Progenitor cell of endocrine pancreas (in vitro differentiated cells): ENCODE results near the gene MLEC. TPM values are rescaled to one million over a fixed set of nuclear protein-coding genes. Genes with fewer than 3 reads are reported as not detected.

Source experiments
- DNase-seq: peaks from one replicate; pipeline ENCODE4 v3.0.0; 2021; ENCODE audit warnings: low spot score; ENCODE audit not compliant: unreplicated experiment
- H3K27ac Mint-ChIP-seq: 2 replicates; pipeline ENCODE4 v1.8.0; 2021; ENCODE audit warnings: mild to moderate bottlenecking, moderate library complexity, mixed read lengths
- H3K27me3 Mint-ChIP-seq: 2 replicates; pipeline ENCODE4 v1.8.0; 2021; ENCODE audit warnings: mixed read lengths
- H3K36me3 Mint-ChIP-seq: 2 replicates; pipeline ENCODE4 v1.8.0; 2022; ENCODE audit warnings: mixed read lengths; ENCODE audit not compliant: insufficient read depth
- H3K4me1 Mint-ChIP-seq: 2 replicates; pipeline ENCODE4 v1.8.0; 2021; ENCODE audit warnings: low read depth, mixed read lengths
- H3K4me3 Mint-ChIP-seq: 2 replicates; pipeline ENCODE4 v1.8.0; 2021; ENCODE audit warnings: low read depth, mild to moderate bottlenecking, moderate library complexity, mixed read lengths
- H3K9me3 Mint-ChIP-seq: 2 replicates; pipeline ENCODE4 v1.8.0; 2021; ENCODE audit warnings: low read depth, mixed read lengths
- CTCF ChIP-seq: fragments of 200-600 bp; sonication (generic); IDR thresholded peaks from one replicate; pipeline ENCODE4 v1.5.0; 2021; ENCODE audit warnings: antibody characterized with exemption, mild to moderate bottlenecking; ENCODE audit not compliant: unreplicated experiment
- total RNA-seq: library from RNA; stranded (reverse); gene quantifications from 2 replicates; pipeline ENCODE4 v1.2.1, GENCODE V29; 2021

Gene MLEC
- total RNA-seq, 1 donor from 2014 or later = 187 TPM

- H3K4me3 Mint-ChIP-seq = no peak overlapping the region
- no peaks in the 10 kb centered on the region for H3K27me3 Mint-ChIP-seq
- TF ChIP-seq CTCF = no peak
- DNase-seq = no peak
- no peaks in the 10 kb centered on the region for H3K9me3 Mint-ChIP-seq
- H3K36me3 Mint-ChIP-seq = no peaks in the 10 kb centered on the region
- no peak overlapping the region for H3K27ac Mint-ChIP-seq
- peaks cover 2% of the 10 kb centered on the region for H3K4me1 Mint-ChIP-seq
Measured at GRCh38 chr12:120748242-120748641, 61.3 kb downstream of the MLEC start.

- Mint-ChIP-seq H3K9me3 (no peaks in the 10 kb centered on the region), H3K27me3 (no peaks in the 10 kb centered on the region)
Measured at GRCh38 chr12:120749256-120749655, 62.3 kb downstream of the MLEC start.

GRCh38 chr12:120750806-120751205 is 63.9 kb downstream of the MLEC start:
- H3K27ac Mint-ChIP-seq = no peak overlapping the region
- no peaks in the 10 kb centered on the region for H3K4me1 Mint-ChIP-seq
- H3K27me3 Mint-ChIP-seq = no peaks in the 10 kb centered on the region
- peaks cover 1% of the 10 kb centered on the region for H3K36me3 Mint-ChIP-seq
- peaks cover 5% of the 10 kb centered on the region for H3K9me3 Mint-ChIP-seq
- no peak for DNase-seq
- TF ChIP-seq CTCF = no peak
- no peak overlapping the region for H3K4me3 Mint-ChIP-seq

More at GRCh38 chr12:120749256-120749655, 62.3 kb downstream of the MLEC start:
- TF ChIP-seq CTCF = no peak
- DNase-seq = no peak
- no peaks in the 10 kb centered on the region for H3K36me3 Mint-ChIP-seq
- H3K27ac Mint-ChIP-seq = no peak overlapping the region
- no peaks in the 10 kb centered on the region for H3K4me1 Mint-ChIP-seq
- H3K4me3 Mint-ChIP-seq = no peak overlapping the region

- no peaks in the 10 kb centered on the region for H3K4me1 Mint-ChIP-seq
- DNase-seq = no peak
- no peak overlapping the region for H3K4me3 Mint-ChIP-seq
- no peak overlapping the region for H3K27ac Mint-ChIP-seq
- H3K27me3 Mint-ChIP-seq = no peaks in the 10 kb centered on the region
- H3K36me3 Mint-ChIP-seq = peaks cover 1% of the 10 kb centered on the region
- peaks cover 5% of the 10 kb centered on the region for H3K9me3 Mint-ChIP-seq
- no peak for TF ChIP-seq CTCF
Measured at GRCh38 chr12:120751389-120751788, 64.4 kb downstream of the MLEC start.

Other genes with a start within 250 kb of the MLEC start
- 318 and 343 TPM in 2 replicates for gene COX6A1, start 249.0 kb upstream of the MLEC start, total RNA-seq
- gene TRIAP1, start 240.8 kb upstream of the MLEC start, total RNA-seq = 32.4 and 33.5 TPM in 2 replicates
- 28.0 and 30.9 TPM in 2 replicates for gene GATC, start 240.7 kb upstream of the MLEC start, total RNA-seq
- 282 and 286 TPM in 2 replicates for gene SRSF9, start 217.4 kb upstream of the MLEC start, total RNA-seq
- gene DYNLL1, start 191.0 kb upstream of the MLEC start, total RNA-seq = 356 and 386 TPM in 2 replicates
- gene COQ5, start 158.0 kb upstream of the MLEC start, total RNA-seq = 33.3 and 36.2 TPM in 2 replicates
- gene RNF10, start 152.8 kb upstream of the MLEC start, total RNA-seq = 167 and 171 TPM in 2 replicates
- 51.6 and 59.7 TPM in 2 replicates for gene POP5, start 105.7 kb upstream of the MLEC start, total RNA-seq
- 0.19 and 0.49 TPM in 2 replicates for gene CABP1, start 46.5 kb upstream of the MLEC start, total RNA-seq
- gene UNC119B, start 23.3 kb downstream of the MLEC start, total RNA-seq = 62.5 and 66.6 TPM in 2 replicates
- 11.7 and 11.8 TPM in 2 replicates for gene ACADS, start 38.7 kb downstream of the MLEC start, total RNA-seq
- 69.1 and 70.2 TPM in 2 replicates for gene SPPL3, start 217.2 kb downstream of the MLEC start, total RNA-seq